Left cardiac atrium (tissue), 4 donors: ENCODE data around the gene MAD2L1. TPM values are rescaled to one million over a fixed set of nuclear protein-coding genes. Genes with fewer than 3 reads are reported as not detected.

Experiments
- ATAC-seq, 2 donors: fragments of 200-7000 bp; cut with Tn5 transposase; one replicate each; pipeline ENCODE4 v1.9.1; 2020; ENCODE audit warnings: mild to moderate bottlenecking in 2 of 2, moderate library complexity in 2 of 2
- DNase-seq: peaks from one replicate; pipeline ENCODE4 v3.0.0-alpha.2; 2020
- intact Hi-C, 2 donors: fragments of 100-400 bp; cut with DNase I; formaldehyde crosslinking; loops; one replicate each; pipeline versions ENCODE4 v1.14.1 to v1.15.1; 2022 to 2023
- total RNA-seq, 2 donors: library from RNA; stranded (reverse); fragmentation: NEBNext Ultra II Directional; extraction: Animal tissue kit (Norgen Biotek cat#: 25700); gene quantifications; one replicate each; pipeline ENCODE4 v1.2.1, GENCODE V29; 2021
- donor health status: DM: no; HTN: yes; CAD: no.
- donor health status: DM: no; HTN: yes; CAD: no; lungs with severe emphysema.
- donor health status: DM: yes; HTN: yes; CAD: no.
- donor health status: Dilated cardiomyopathy.

Gene MAD2L1
- total RNA-seq, 2 donors from 2014 or later: 1.7 to 3.4 TPM

GRCh38 chr4:120010646-120011045 is 56.0 kb downstream of the MAD2L1 start:
- DNase-seq: no peak
- no peak for ATAC-seq
- intact Hi-C loops: no loop called here

- intact Hi-C loops: no loop called here
- ATAC-seq (no peak), DNase-seq (no peak)
These were observed 56.9 kb downstream of the MAD2L1 start for GRCh38 chr4:120009731-120010130.

- DNase-seq (no peak), ATAC-seq (no peak)
- intact Hi-C loops: no loop called here
These were observed 57.7 kb downstream of the MAD2L1 start for GRCh38 chr4:120008957-120009356.

GRCh38 chr4:120007896-120008436 is 58.7 kb downstream of the MAD2L1 start:
- DNase-seq (no peak), ATAC-seq (no peak)
- intact Hi-C loops: no loop called here

- DNase-seq: no peak
- peak in 1 of 2 donors; percentile 83 for ATAC-seq
- intact Hi-C loops: no loop called here
These were observed 59.3 kb downstream of the MAD2L1 start for GRCh38 chr4:120007191-120007871.
